MCF 10A (cell line): ENCODE results near the gene CEP112. TPM values are rescaled to one million over a fixed set of nuclear protein-coding genes. Genes with fewer than 3 reads are reported as not detected.

Experiments used
- BruUV-seq: library from RNA; stranded (reverse); fragments of 400-500 nt; replicated peaks from 2 replicates; lab custom pipeline; 2021; lab: Mats Ljungman, UMichigan
- CTCF ChIA-PET: fragments of 300-600 bp; sonication (Branson Sonifier 250); formaldehyde crosslinking; extraction: SDS; loops from one replicate; lab custom pipeline; 2021; ENCODE audit warnings: antibody characterized with exemption, inconsistent platforms; lab: Yijun Ruan, JAX
- POLR2A ChIA-PET: fragments of 300-600, 350-650 bp; sonication (Branson Sonifier 250); formaldehyde crosslinking; extraction: SDS; loops from one replicate; lab custom pipeline; 2020; ENCODE audit warnings: antibody characterized with exemption, inconsistent platforms; lab: Yijun Ruan, JAX
- DNase-seq: peaks from one replicate; pipeline ENCODE4 v3.0.0-alpha.2; 2018; ENCODE audit not compliant: unreplicated experiment
- H3K27ac Mint-ChIP-seq: one replicate; pipeline ENCODE4 v1.8.0; 2022; ENCODE audit warnings: mild to moderate bottlenecking, low read depth, mixed read lengths; ENCODE audit not compliant: unreplicated experiment
- H3K27me3 Mint-ChIP-seq: one replicate; pipeline ENCODE4 v1.8.0; 2022; ENCODE audit warnings: mixed read lengths; ENCODE audit not compliant: insufficient read depth, unreplicated experiment
- H3K36me3 Mint-ChIP-seq: one replicate; pipeline ENCODE4 v1.8.0; 2022; ENCODE audit warnings: mild to moderate bottlenecking, moderate library complexity, mixed read lengths; ENCODE audit not compliant: insufficient read depth, unreplicated experiment
- H3K4me1 Mint-ChIP-seq: one replicate; pipeline ENCODE4 v1.8.0; 2022; ENCODE audit warnings: mixed read lengths; ENCODE audit not compliant: insufficient read depth, unreplicated experiment
- H3K4me3 Mint-ChIP-seq: one replicate; pipeline ENCODE4 v1.8.0; 2022; ENCODE audit warnings: mild to moderate bottlenecking, moderate library complexity, mixed read lengths; ENCODE audit not compliant: unreplicated experiment
- H3K9me3 Mint-ChIP-seq: one replicate; pipeline ENCODE4 v1.8.0; 2022; ENCODE audit warnings: mixed read lengths; ENCODE audit not compliant: unreplicated experiment
- intact Hi-C: fragments of 100-400 bp; cut with micrococcal nuclease; formaldehyde crosslinking; loops from 2 replicates; pipeline ENCODE4 v1.14.1; 2022
- total RNA-seq: library from RNA; stranded (reverse); gene quantifications from 2 replicates; pipeline ENCODE4 v1.2.3, GENCODE V29; 2022
- TF ChIP-seq, protein P1 (sequence below): fragments of 200-600 bp; IDR thresholded peaks from one replicate; pipeline ENCODE4 v1.8.0; 2022; ENCODE audit warnings: antibody characterized with exemption, mild to moderate bottlenecking; ENCODE audit not compliant: unreplicated experiment

The CEP112 gene
- total RNA-seq, 1 experiment from 2014 or later: 8.1 TPM

DNA sequence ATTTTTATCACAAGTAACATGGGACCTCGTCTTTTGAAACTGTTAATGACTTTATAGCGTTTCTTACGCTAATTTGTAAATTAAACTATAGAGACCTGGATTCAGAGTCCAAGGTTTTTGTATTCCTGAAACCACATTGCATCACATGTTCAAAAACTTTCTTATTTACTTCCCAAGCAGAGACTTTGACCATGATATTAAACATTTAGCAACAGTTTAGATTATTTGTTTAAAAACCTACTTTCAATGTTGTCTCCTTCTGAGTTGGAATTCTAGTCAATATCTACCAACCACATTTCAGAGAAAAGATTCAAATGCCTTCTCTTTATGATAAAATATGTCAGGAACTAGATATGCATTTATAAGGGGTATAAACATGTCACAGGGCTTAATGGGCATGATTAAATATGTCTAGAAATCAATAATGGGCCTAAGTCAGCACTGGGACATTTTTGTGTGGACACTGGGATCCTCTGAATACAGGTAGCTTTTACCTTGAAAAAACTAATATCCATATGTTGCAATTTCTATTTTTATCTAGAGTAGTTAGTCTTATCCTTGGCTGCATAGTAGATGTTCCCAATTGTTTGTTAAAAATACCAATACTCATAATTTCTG lies 43.6 kb upstream of the CEP112 start:
- DNase-seq: no peak
- ChIA-PET POLR2A (no interaction called here), CTCF (no interaction called here)
- no peak overlapping the region for H3K4me3 Mint-ChIP-seq
- no peaks in the 10 kb centered on the region for H3K4me1 Mint-ChIP-seq
- H3K9me3 Mint-ChIP-seq: no peaks in the 10 kb centered on the region
- no peaks in the 10 kb centered on the region for H3K36me3 Mint-ChIP-seq
- H3K27me3 Mint-ChIP-seq: no peaks in the 10 kb centered on the region
- no peak overlapping the region for H3K27ac Mint-ChIP-seq
- no TSS peak for BruUV-seq
- TF ChIP-seq, protein P1, sequence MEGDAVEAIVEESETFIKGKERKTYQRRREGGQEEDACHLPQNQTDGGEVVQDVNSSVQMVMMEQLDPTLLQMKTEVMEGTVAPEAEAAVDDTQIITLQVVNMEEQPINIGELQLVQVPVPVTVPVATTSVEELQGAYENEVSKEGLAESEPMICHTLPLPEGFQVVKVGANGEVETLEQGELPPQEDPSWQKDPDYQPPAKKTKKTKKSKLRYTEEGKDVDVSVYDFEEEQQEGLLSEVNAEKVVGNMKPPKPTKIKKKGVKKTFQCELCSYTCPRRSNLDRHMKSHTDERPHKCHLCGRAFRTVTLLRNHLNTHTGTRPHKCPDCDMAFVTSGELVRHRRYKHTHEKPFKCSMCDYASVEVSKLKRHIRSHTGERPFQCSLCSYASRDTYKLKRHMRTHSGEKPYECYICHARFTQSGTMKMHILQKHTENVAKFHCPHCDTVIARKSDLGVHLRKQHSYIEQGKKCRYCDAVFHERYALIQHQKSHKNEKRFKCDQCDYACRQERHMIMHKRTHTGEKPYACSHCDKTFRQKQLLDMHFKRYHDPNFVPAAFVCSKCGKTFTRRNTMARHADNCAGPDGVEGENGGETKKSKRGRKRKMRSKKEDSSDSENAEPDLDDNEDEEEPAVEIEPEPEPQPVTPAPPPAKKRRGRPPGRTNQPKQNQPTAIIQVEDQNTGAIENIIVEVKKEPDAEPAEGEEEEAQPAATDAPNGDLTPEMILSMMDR: no peak
- intact Hi-C loops: no loop called here

DNA sequence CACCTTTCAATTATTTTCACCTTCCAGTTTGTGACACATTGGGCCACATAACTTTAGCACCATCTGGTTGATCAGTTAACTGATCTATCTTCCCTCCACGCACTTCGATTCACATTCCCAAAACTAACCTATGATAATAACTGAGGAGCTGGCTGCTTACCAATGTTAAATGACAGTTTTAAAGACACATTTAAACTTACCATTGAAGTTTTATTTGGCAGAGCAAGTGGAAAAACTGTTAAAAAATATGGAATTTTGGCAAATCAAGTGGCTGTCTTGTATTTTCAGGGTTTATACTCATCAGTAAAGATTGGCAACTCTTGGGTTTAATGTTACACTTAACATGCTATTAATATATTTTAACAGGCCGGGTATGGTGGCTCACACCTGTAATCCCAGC lies 42.7 kb upstream of the CEP112 start:
- intact Hi-C loops: no loop called here
- no peaks in the 10 kb centered on the region for H3K27me3 Mint-ChIP-seq
- TF ChIP-seq, protein P1: no peak

DNA sequence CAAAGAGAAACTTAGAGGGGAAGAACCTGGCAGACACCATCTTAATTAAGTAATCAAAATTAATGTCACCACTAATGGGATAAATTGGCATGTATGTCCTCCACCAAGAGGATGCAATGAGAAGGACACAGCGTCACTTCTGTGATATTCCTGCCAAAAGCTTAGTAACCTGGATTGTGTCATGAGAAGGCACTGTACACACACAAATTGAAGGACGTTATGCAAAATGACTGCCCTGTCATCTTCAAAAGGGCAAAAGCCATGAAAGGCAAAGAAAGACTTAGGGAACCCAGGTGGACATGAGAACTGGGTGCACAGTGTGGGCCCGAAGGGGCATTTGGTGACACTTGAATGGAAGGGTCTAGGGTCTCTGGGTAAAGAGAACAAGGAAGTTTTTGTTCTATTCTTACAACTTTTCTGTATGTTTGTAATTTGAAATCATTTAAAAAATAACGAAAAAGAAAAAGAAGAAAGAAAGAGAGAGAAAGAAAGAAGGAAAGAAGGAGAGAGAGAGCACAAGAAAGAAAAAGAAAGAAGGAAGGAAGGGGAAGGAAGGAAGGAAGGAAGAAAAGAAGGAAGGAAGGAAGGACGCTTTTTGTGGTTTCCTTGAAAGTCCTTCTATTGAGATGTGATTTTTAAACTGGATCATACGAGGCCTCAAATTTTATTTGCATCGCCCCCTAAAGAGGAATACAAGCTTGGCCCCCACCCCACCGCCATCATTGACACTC lies 41.3 kb upstream of the CEP112 start:
- intact Hi-C loops: no loop called here
- Mint-ChIP-seq H3K27ac (no peak overlapping the region), H3K4me1 (no peaks in the 10 kb centered on the region), H3K4me3 (no peak overlapping the region), H3K27me3 (no peaks in the 10 kb centered on the region), H3K36me3 (no peaks in the 10 kb centered on the region), H3K9me3 (no peaks in the 10 kb centered on the region)
- TF ChIP-seq, protein P1: no peak
- no peak for DNase-seq
- CTCF ChIA-PET: interaction anchor here (0.6 kb wide), 1 partner anchor 44 kb away, joined by 5 read pairs; no protein-coding TSS in a partner anchor
- BruUV-seq: no TSS peak
- POLR2A ChIA-PET: no interaction called here

More for the DNA sequence above, 42.7 kb upstream of the CEP112 start:
- CTCF ChIA-PET: no interaction called here
- POLR2A ChIA-PET: no interaction called here
- no TSS peak for BruUV-seq
- Mint-ChIP-seq H3K4me3 (no peak overlapping the region), H3K4me1 (no peaks in the 10 kb centered on the region), H3K9me3 (no peaks in the 10 kb centered on the region), H3K27ac (no peak overlapping the region), H3K36me3 (no peaks in the 10 kb centered on the region)
- no peak for DNase-seq

DNA sequence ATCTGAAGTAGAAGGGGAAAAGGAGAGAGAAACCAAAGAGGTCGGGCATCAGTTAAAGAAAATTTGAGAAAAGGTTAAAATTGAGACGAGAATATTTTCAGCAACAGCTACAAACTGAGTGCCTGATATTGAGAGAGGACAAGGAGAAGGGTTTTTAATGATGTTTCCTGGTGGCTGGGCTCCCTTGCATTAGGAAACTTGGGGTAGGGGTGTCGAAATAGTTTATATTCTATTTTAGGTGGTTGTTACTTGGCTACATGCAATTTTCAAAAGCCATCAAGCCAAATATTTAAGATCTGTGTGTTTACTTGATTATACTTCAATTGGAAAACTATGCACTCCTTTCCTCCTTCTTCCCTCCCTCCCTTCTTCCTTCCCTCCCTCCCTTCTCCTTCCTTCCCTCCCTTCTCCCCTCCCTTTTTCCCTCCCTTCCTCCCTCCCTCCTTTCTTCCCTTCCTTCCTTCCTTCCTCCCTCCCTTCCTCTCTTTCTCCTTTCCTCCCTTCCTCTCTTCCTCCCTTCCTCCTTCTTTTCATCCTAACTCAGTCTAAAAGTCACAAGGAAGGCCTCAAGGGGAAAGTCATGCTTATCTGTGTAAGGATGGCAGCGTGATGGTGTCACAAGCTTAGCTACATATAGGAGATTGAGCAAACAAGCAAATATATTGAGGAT lies 39.1 kb upstream of the CEP112 start:
- no TSS peak for BruUV-seq
- H3K9me3 Mint-ChIP-seq: no peaks in the 10 kb centered on the region
- intact Hi-C loops: no loop called here
- no peaks in the 10 kb centered on the region for H3K36me3 Mint-ChIP-seq
- DNase-seq: no peak
- no peaks in the 10 kb centered on the region for H3K4me1 Mint-ChIP-seq
- H3K27me3 Mint-ChIP-seq: no peaks in the 10 kb centered on the region
- TF ChIP-seq, protein P1: no peak
- POLR2A ChIA-PET: no interaction called here
- CTCF ChIA-PET: no interaction called here
- H3K4me3 Mint-ChIP-seq: no peak overlapping the region
- H3K27ac Mint-ChIP-seq: no peak overlapping the region
